GM21576 (cell line): ENCODE data around the gene TBC1D3B.
"Not testable (repeated sequence)": the region's sequence is repeated elsewhere in the genome, so short reads cannot be mapped to it uniquely, and the experiment has no call there.

Experiments
- ATAC-seq: cut with Tn5 transposase; IDR thresholded peaks from one replicate; pipeline ENCODE4 v1.9.1; 2021; ENCODE audit warnings: mild to moderate bottlenecking, moderate library complexity; ENCODE audit not compliant: unreplicated experiment

The TBC1D3B gene

GRCh38 chr17:36182176-36183000 lies 6.0 kb upstream of the TBC1D3B start:
- ATAC-seq = no peak

GRCh38 chr17:36181446-36182175 lies 5.2 kb upstream of the TBC1D3B start:
- ATAC-seq = not testable (repeated sequence)

- not testable (repeated sequence) for ATAC-seq
These were observed 7.6 kb downstream of the TBC1D3B start for GRCh38 chr17:36168836-36169235.

GRCh38 chr17:36153895-36154610 lies 22.4 kb downstream of the TBC1D3B start:
- ATAC-seq = no peak

- ATAC-seq = no peak
These were observed 23.8 kb downstream of the TBC1D3B start for GRCh38 chr17:36152639-36153120.

DNA sequence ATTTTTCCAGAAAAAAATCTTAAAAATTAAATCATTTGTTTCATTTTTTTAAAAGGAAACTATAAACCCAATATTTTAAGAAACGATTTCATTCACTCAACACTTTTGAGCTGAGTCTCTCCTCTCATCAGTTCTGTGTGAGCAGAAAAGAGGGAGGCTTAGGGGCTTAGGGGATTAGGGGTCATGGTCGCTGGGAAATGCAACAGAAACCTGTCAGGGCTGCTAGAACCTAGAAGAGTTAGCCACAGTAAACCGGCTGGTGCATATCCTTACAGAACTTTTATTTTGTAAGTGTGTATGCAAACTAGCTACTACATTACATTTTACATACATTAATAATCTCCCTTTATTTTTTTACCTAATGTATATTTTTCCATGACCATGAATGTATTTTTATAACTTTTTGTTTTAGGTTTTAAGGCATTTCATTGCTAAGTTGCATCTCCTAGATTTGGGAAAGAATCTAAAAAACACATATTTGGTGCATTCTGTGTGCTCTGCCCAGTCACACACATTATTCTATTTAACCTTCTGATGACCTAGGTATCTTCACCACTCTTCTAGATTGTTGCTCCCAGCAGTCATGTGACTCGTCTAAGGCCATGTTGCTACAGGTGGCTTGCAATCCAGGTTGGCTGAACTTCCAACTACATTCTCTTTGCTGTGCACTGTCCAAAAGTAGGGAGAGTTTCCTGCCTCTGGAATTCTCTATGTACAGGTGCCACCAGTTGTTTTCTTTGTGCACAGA lies 24.4 kb downstream of the TBC1D3B start:
- no peak for ATAC-seq

- no peak for ATAC-seq
These were observed 27.1 kb downstream of the TBC1D3B start for GRCh38 chr17:36149296-36149820.

- peak; percentile 57 for ATAC-seq
These were observed 27.7 kb downstream of the TBC1D3B start for GRCh38 chr17:36148559-36149295.

GRCh38 chr17:36147601-36148000 lies 28.8 kb downstream of the TBC1D3B start:
- ATAC-seq = no peak

DNA sequence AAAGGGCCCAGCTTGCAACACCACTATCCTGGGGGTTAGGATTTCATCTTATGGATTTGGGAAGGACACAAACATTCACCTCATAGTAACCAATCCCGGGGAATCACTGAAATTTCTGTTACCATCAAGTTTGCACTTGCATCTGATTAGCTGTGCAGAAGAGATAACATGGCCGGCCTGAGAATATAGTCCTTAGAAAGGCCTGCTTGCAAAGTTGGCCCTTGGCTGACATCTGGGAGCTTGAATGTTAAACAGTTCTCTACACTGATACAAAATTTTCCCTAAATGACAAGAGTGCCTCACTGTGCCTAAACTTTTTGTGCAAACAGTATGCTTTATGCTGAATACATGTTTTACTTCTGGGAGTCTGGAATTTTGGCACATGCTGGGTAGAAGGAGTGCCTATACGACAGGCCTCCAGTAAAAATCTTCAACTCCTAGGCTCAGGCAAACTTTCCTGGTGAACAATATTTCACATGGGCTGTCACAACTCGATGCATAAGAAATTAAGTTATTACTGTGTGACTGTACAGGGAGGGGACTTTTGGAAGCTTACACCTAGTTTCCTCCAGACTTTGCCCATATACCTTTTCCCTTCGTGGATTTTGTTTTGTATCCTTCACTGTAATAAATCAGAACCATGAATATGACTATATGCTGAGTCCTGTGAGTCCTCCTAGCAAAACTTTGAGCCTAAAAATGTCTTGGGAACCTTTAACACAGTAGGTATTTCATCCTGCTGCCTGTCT lies 31.3 kb downstream of the TBC1D3B start:
- ATAC-seq = no peak

DNA sequence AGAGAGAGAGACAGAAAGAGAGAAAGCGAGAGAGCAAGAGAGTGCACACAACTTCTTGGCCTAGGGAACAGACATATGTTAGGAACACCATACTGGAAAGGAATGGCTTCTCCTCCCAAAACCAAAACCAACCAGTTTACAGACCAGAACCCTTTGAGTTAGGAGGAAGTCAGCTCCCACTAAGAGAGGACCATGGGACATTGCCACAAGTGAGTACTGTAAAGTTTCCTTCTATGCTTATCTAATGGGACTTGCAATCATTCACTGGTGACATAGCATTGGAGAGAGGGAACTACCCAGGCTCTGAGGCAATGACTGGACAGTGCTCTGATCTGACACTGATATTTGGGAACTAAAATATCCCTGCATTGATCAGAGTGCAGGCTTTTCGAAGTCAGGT lies 32.4 kb downstream of the TBC1D3B start:
- ATAC-seq = no peak

DNA sequence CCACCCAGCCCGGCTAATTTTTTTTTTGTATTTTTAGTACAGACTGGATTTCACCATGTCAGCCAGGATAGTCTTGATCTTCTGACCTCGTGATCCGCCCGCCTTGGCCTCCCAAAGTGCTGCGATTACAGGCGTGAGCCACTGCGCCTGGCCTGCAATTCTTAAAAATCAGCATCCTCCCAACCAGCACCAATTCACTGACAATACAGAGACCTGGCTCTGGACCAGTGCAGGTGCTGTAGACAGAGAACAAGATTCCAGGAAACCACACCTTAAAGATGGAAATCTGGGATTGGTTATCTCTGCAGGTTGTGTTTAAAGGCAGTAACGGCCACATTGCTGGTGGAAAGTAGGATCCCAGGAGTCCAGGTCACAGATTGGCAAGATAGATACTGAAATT lies 33.6 kb downstream of the TBC1D3B start:
- ATAC-seq = no peak

DNA sequence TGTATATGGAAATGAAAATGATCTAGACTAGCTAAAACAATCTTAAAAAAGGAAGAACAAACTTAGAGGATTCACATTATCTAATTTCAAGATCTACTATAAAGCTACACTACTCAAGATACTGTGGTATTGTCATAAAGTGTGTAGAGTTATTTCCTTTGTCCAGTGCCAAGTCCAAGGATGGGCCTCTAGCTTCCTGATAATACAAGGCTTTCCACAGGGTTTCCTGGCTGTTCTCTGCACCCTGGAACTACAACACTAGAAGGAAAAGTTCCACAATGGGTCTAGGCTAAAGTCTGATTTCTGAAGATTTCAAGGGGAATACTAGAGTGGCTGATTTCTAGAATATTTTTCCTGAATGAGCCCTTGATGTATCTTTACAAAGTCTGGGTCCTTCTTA lies 34.2 kb downstream of the TBC1D3B start:
- ATAC-seq = no peak

DNA sequence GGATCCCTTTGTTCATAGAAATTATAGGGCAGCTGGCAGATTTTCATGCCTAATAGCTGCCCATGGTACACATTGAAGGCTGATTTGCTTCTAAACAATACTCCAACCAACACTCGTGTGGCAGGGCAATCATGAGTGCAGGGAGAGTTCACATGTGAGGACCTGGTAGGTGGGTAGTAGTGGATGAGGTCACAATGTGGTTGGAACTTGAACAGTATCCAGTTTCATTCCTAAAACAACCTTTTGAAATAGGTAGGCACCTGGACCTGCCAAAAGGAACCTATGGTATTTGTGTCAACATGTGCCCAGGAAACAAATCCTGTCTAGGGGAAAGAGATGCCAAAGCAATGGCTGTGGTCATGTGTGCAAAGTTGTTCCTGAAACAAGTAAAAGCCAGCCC lies 40.0 kb downstream of the TBC1D3B start:
- no peak for ATAC-seq

GRCh38 chr17:36136036-36136435 lies 40.4 kb downstream of the TBC1D3B start:
- ATAC-seq = no peak

- ATAC-seq = no peak
These were observed 41.0 kb downstream of the TBC1D3B start for GRCh38 chr17:36135465-36135864.

DNA sequence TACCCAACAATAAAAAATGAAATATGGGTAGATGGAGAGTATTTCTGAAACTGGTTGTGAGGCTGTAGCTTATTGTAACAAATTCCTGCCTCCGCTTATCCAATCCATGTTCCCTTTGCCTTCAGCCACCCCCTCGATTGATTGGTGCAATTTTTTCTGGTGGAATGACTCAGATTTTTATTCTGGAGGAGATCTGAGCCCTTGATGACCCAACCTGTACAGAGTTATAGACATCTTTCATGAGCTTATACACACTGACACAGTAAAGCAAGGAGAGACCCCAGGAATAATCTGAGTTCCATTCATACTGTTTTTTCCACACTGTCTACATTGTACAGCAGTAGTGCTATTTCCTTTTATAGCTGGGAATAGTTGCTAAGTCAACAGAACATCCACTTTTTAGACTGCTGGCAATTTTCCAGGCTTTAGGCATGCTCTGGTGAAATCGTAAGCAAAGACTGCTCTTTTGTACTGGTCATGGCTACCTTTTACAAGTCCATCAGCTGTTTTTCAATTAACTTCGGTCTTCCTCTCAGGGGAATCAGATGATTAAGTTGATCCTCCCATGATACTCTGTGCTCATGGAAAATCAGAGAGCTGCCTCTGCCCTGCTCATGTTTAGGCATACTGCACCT lies 42.7 kb downstream of the TBC1D3B start:
- no peak for ATAC-seq

DNA sequence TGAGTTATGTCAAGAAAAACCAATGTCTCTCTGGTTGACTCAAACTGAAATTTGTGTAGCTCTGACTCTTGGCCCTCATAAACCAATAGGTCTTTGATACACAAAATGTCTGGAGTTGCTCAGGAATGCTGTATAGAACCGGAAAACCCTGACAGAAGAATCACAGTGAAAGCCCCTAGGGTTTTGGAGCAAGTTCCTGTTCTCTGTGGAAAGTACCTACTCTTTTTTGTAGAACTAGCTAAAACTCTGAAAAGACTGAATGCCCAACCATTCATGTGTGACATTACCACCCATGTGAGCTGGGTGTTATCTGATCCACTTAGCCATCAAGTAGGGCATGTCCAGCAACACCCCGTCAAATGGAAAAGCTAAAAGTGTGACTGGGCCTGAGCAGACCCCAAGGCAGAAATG lies 44.0 kb downstream of the TBC1D3B start:
- no peak for ATAC-seq

- ATAC-seq = no peak
These were observed 44.5 kb downstream of the TBC1D3B start for GRCh38 chr17:36131931-36132330.
